Measurements from ENCODE around the gene PANX2.

PANX2 gene

GRCh38 chr22:50194037-50194805 is 23.7 kb downstream of the PANX2 start:
- DNase-seq (ENCODE audit: low read depth): no peak
- TF ChIP-seq MAX (IDR thresholded peaks at IDR 0.05; ENCODE audit: low read depth, low read length): no peak
- TF ChIP-seq MYC (IDR thresholded peaks at IDR 0.05; ENCODE audit: low read depth, low read length): no peak
- no peak for TF ChIP-seq CTCF (IDR thresholded peaks at IDR 0.05; ENCODE audit: low read depth, low read length)
- no peak for TF ChIP-seq POLR2A (IDR thresholded peaks at IDR 0.05; ENCODE audit: extremely low read depth, insufficient read length)

GRCh38 chr22:50196256-50196655 is 25.7 kb downstream of the PANX2 start:
- no peak overlapping the region for H3K4me3 ChIP-seq (ENCODE audit: low read depth, low read length)
- DNase-seq (ENCODE audit: low read depth): no peak
- TF ChIP-seq CTCF (IDR thresholded peaks at IDR 0.05; ENCODE audit: low read depth, low read length): no peak
- TF ChIP-seq MAX (IDR thresholded peaks at IDR 0.05; ENCODE audit: low read depth, low read length): no peak
- no peak for TF ChIP-seq MYC (IDR thresholded peaks at IDR 0.05; ENCODE audit: low read depth, low read length)
- TF ChIP-seq POLR2A (IDR thresholded peaks at IDR 0.05; ENCODE audit: extremely low read depth, insufficient read length): no peak

More at GRCh38 chr22:50194037-50194805, 23.7 kb downstream of the PANX2 start:
- H3K4me3 ChIP-seq (ENCODE audit: low read depth, low read length): no peak overlapping the region

- no peak overlapping the region for H3K4me3 ChIP-seq (ENCODE audit: low read depth, low read length)
- TF ChIP-seq MAX (IDR thresholded peaks at IDR 0.05; ENCODE audit: low read depth, low read length) (no peak), POLR2A (IDR thresholded peaks at IDR 0.05; ENCODE audit: extremely low read depth, insufficient read length) (no peak), CTCF (IDR thresholded peaks at IDR 0.05; ENCODE audit: low read depth, low read length) (no peak), MYC (IDR thresholded peaks at IDR 0.05; ENCODE audit: low read depth, low read length) (no peak)
- no peak for DNase-seq (ENCODE audit: low read depth)
These were observed 26.7 kb downstream of the PANX2 start for GRCh38 chr22:50197000-50197800.

GRCh38 chr22:50197856-50198623 is 27.5 kb downstream of the PANX2 start:
- no peak for TF ChIP-seq POLR2A (IDR thresholded peaks at IDR 0.05; ENCODE audit: extremely low read depth, insufficient read length)
- no peak overlapping the region for H3K4me3 ChIP-seq (ENCODE audit: low read depth, low read length)
- DNase-seq (ENCODE audit: low read depth): no peak

GRCh38 chr22:50198624-50199017 is 28.1 kb downstream of the PANX2 start:
- no peak overlapping the region for H3K4me3 ChIP-seq (ENCODE audit: low read depth, low read length)
- DNase-seq (ENCODE audit: low read depth): no peak
- no peak for TF ChIP-seq MAX (IDR thresholded peaks at IDR 0.05; ENCODE audit: low read depth, low read length)
- no peak for TF ChIP-seq CTCF (IDR thresholded peaks at IDR 0.05; ENCODE audit: low read depth, low read length)
- TF ChIP-seq POLR2A (IDR thresholded peaks at IDR 0.05; ENCODE audit: extremely low read depth, insufficient read length): no peak
